ENCODE results near the gene POMC.
A peak's percentile ranks its signal among the peaks of the same experiment; 100 is the strongest.
"Not testable (repeated sequence)": the region's sequence is repeated elsewhere in the genome, so short reads cannot be mapped to it uniquely, and the experiment has no call there.

Gene POMC

GRCh38 chr2:25213229-25213628 is 44.8 kb upstream of the POMC start:
- H2AFZ ChIP-seq (ENCODE audit: low read depth, low read length) = no peak overlapping the region
- no peak overlapping the region for H3K4me2 ChIP-seq (ENCODE audit: low read length)
- H3K4me1 ChIP-seq (ENCODE audit: low read length) = peaks cover 27% of the 10 kb centered on the region
- no peaks in the 10 kb centered on the region for H4K20me1 ChIP-seq (ENCODE audit: insufficient read depth, low read length)
- H3K4me3 ChIP-seq (ENCODE audit: low read length) = no peak overlapping the region
- no peaks in the 10 kb centered on the region for H3K9me3 ChIP-seq (ENCODE audit: insufficient read depth, low read length)
- peaks cover 28% of the 10 kb centered on the region for H3K27me3 ChIP-seq (ENCODE audit: low read depth, low read length)
- H3K27ac ChIP-seq (ENCODE audit: low read length) = no peak overlapping the region
- TF ChIP-seq EZH2phosphoT487 (IDR thresholded peaks at IDR 0.05; ENCODE audit: low read depth) = no peak
- TF ChIP-seq CTCF (IDR thresholded peaks at IDR 0.05; ENCODE audit: low read depth, low read length) = no peak
- H3K9ac ChIP-seq (ENCODE audit: low read length) = no peak overlapping the region
- H3K36me3 ChIP-seq (replicated peaks; ENCODE audit: low read depth, low read length) = no peaks in the 10 kb centered on the region
- H3K79me2 ChIP-seq (ENCODE audit: low read length) = no peaks in the 10 kb centered on the region

- H2AFZ ChIP-seq (ENCODE audit: low read depth, low read length); H3K4me3 ChIP-seq (ENCODE audit: low read length); H4K20me1 ChIP-seq (ENCODE audit: insufficient read depth, low read length); H3K27ac ChIP-seq (ENCODE audit: low read length); H3K9me3 ChIP-seq (ENCODE audit: insufficient read depth, low read length); H3K36me3 ChIP-seq (replicated peaks; ENCODE audit: low read depth, low read length); H3K79me2 ChIP-seq (ENCODE audit: low read length); H3K9ac ChIP-seq (ENCODE audit: low read length); H3K4me2 ChIP-seq (ENCODE audit: low read length): not testable (repeated sequence)
- Histone ChIP-seq H3K4me1 (ENCODE audit: low read length) (peaks cover 46% of the 10 kb centered on the region), H3K27me3 (ENCODE audit: low read depth, low read length) (peaks cover 36% of the 10 kb centered on the region)
Observed at GRCh38 chr2:25210923-25211322, 42.5 kb upstream of the POMC start.

GRCh38 chr2:25207078-25207545 is 38.7 kb upstream of the POMC start:
- Histone ChIP-seq H3K4me3 (ENCODE audit: low read length) (peak overlapping the region; percentile 39; the same call in 1 of the 2 replicates), H2AFZ (ENCODE audit: low read depth, low read length) (no peak overlapping the region), H3K4me1 (ENCODE audit: low read length) (peaks cover 50% of the 10 kb centered on the region), H3K36me3 (replicated peaks; ENCODE audit: low read depth, low read length) (no peaks in the 10 kb centered on the region), H3K9me3 (ENCODE audit: insufficient read depth, low read length) (no peaks in the 10 kb centered on the region), H3K9ac (ENCODE audit: low read length) (no peak overlapping the region), H3K79me2 (ENCODE audit: low read length) (no peaks in the 10 kb centered on the region), H3K27me3 (ENCODE audit: low read depth, low read length) (peaks cover 34% of the 10 kb centered on the region), H3K27ac (ENCODE audit: low read length) (no peak overlapping the region), H4K20me1 (ENCODE audit: insufficient read depth, low read length) (no peaks in the 10 kb centered on the region), H3K4me2 (ENCODE audit: low read length) (peak overlapping the region; percentile 82)
- TF ChIP-seq CTCF (IDR thresholded peaks at IDR 0.05; ENCODE audit: low read depth, low read length) (no peak), EZH2phosphoT487 (IDR thresholded peaks at IDR 0.05; ENCODE audit: low read depth) (no peak)

GRCh38 chr2:25204190-25204838 is 35.9 kb upstream of the POMC start:
- Histone ChIP-seq H4K20me1 (ENCODE audit: insufficient read depth, low read length) (no peaks in the 10 kb centered on the region), H3K27ac (ENCODE audit: low read length) (no peak overlapping the region), H3K9me3 (ENCODE audit: insufficient read depth, low read length) (no peaks in the 10 kb centered on the region), H3K79me2 (ENCODE audit: low read length) (no peaks in the 10 kb centered on the region), H3K4me3 (ENCODE audit: low read length) (peak overlapping the region; percentile 76), H3K9ac (ENCODE audit: low read length) (peak overlapping the region; percentile 55), H3K36me3 (replicated peaks; ENCODE audit: low read depth, low read length) (no peaks in the 10 kb centered on the region), H3K27me3 (ENCODE audit: low read depth, low read length) (peaks cover 33% of the 10 kb centered on the region), H3K4me2 (ENCODE audit: low read length) (peak overlapping the region; percentile 74), H2AFZ (ENCODE audit: low read depth, low read length) (peak overlapping the region; percentile 48), H3K4me1 (ENCODE audit: low read length) (peaks cover 31% of the 10 kb centered on the region)
- no peak for TF ChIP-seq CTCF (IDR thresholded peaks at IDR 0.05; ENCODE audit: low read depth, low read length)
